GM23338 (cell line): ENCODE results near the gene MRPS16. TPM values are rescaled to one million over a fixed set of nuclear protein-coding genes. Genes with fewer than 3 reads are reported as not detected.

Experiments
- ATAC-seq: fragments of 200-7000 bp; cut with Tn5 transposase; 3 replicates; pipeline ENCODE4 v1.9.1; 2020
- DNase-seq: peaks from one replicate; pipeline ENCODE4 v3.0.0-alpha.2; 2015; ENCODE audit warnings: low spot score
- H2AFZ ChIP-seq: fragments of 200-600 bp; sonication (generic); 2 replicates; pipeline ENCODE4 v1.8.0; 2016; ENCODE audit warnings: antibody characterized with exemption, mild to moderate bottlenecking, moderate library complexity
- H3F3A ChIP-seq: fragments of 200-600 bp; sonication (generic); replicated peaks from 2 replicates; pipeline ENCODE4 v1.8.0; 2017; ENCODE audit warnings: antibody characterized with exemption, mixed run types, low read depth
- H3K27ac ChIP-seq: fragments of 200-600 bp; sonication (generic); 2 replicates; pipeline ENCODE4 v1.6.1; 2016; ENCODE audit warnings: low read depth
- H3K27me3 ChIP-seq: fragments of 200-600 bp; sonication (generic); 2 replicates; pipeline ENCODE4 v1.8.0; 2016; ENCODE audit warnings: mild to moderate bottlenecking, mixed run types, moderate library complexity; ENCODE audit not compliant: insufficient read depth
- H3K36me3 ChIP-seq: fragments of 200-600 bp; sonication (generic); 2 replicates; pipeline ENCODE4 v1.8.0; 2016; ENCODE audit warnings: mild to moderate bottlenecking; ENCODE audit not compliant: insufficient read depth
- H3K4me1 ChIP-seq: fragments of 200-600 bp; sonication (generic); 2 replicates; pipeline ENCODE4 v1.8.0; 2016; ENCODE audit warnings: mild to moderate bottlenecking, moderate library complexity; ENCODE audit not compliant: insufficient read depth
- H3K4me2 ChIP-seq: fragments of 200-600 bp; sonication (generic); 2 replicates; pipeline ENCODE4 v1.7.1; 2017; ENCODE audit warnings: mixed run types
- H3K4me3 ChIP-seq: fragments of 200-600 bp; sonication (generic); 2 replicates; pipeline ENCODE4 v1.6.1; 2016; ENCODE audit warnings: mixed run types
- H3K79me2 ChIP-seq: fragments of 200-600 bp; sonication (generic); replicated peaks from 2 replicates; pipeline ENCODE4 v1.8.0; 2017; ENCODE audit warnings: mild to moderate bottlenecking; ENCODE audit not compliant: insufficient read depth
- H3K9me2 ChIP-seq: fragments of 200-600 bp; sonication (generic); 2 replicates; pipeline ENCODE4 v1.8.0; 2017; ENCODE audit not compliant: insufficient read depth
- H4K20me1 ChIP-seq: fragments of 200-600 bp; sonication (generic); replicated peaks from 2 replicates; pipeline ENCODE4 v1.8.0; 2017; ENCODE audit warnings: mild to moderate bottlenecking; ENCODE audit not compliant: insufficient read depth
- H3K27ac Mint-ChIP-seq: 2 replicates; pipeline ENCODE4 v1.8.0; 2020; ENCODE audit warnings: inconsistent platforms, mild to moderate bottlenecking, moderate library complexity, mixed read lengths
- H3K27me3 Mint-ChIP-seq: 3 replicates; pipeline ENCODE4 v1.8.0; 2022; ENCODE audit warnings: low read depth, mild to moderate bottlenecking, moderate library complexity, mixed read lengths, inconsistent platforms; ENCODE audit not compliant: insufficient read depth, poor library complexity
- H3K36me3 Mint-ChIP-seq: 3 replicates; pipeline ENCODE4 v1.8.0; 2021; ENCODE audit warnings: low read depth, mild to moderate bottlenecking, inconsistent platforms, moderate library complexity, mixed read lengths
- H3K4me1 Mint-ChIP-seq: 3 replicates; pipeline ENCODE4 v1.8.0; 2020; ENCODE audit warnings: mild to moderate bottlenecking, inconsistent platforms, mixed read lengths
- H3K4me3 Mint-ChIP-seq: 3 replicates; pipeline ENCODE4 v1.8.0; 2021; ENCODE audit warnings: moderate library complexity, mild to moderate bottlenecking, inconsistent platforms, mixed read lengths
- H3K9me3 Mint-ChIP-seq: 3 replicates; pipeline ENCODE4 v1.8.0; 2020; ENCODE audit warnings: moderate library complexity, mild to moderate bottlenecking, inconsistent platforms, mixed read lengths
- CREB1 ChIP-seq: fragments of 250-450 bp; sonication (Bioruptor Pico); IDR thresholded peaks from 2 replicates; pipeline ENCODE4 v1.5.0; 2020; ENCODE audit warnings: low read depth, mild to moderate bottlenecking, moderate library complexity
- EZH2 ChIP-seq: fragments of 200-600 bp; sonication (generic); IDR thresholded peaks from one replicate; pipeline ENCODE4 v1.8.0; 2017; ENCODE audit warnings: antibody characterized with exemption, mild to moderate bottlenecking, low read depth; ENCODE audit not compliant: unreplicated experiment
- JUNB ChIP-seq: IDR thresholded peaks from one replicate; pipeline ENCODE4 v1.6.1; 2016; ENCODE audit warnings: antibody characterized with exemption; ENCODE audit not compliant: unreplicated experiment
- NANOG ChIP-seq: IDR thresholded peaks from 2 replicates; pipeline ENCODE4 v1.6.1; 2016; ENCODE audit warnings: antibody characterized with exemption, borderline replicate concordance
- POLR2AphosphoS5 ChIP-seq: IDR thresholded peaks from 2 replicates; pipeline ENCODE4 v1.6.1; 2016; ENCODE audit warnings: antibody characterized with exemption, low read depth
- STAT1 ChIP-seq: IDR thresholded peaks from one replicate; pipeline ENCODE4 v1.6.1; 2016; ENCODE audit warnings: antibody characterized with exemption; ENCODE audit not compliant: unreplicated experiment
- ZNF114 ChIP-seq: fragments of 250-450 bp; sonication (Bioruptor Pico); IDR thresholded peaks from 2 replicates; pipeline ENCODE4 v1.5.0; 2020; ENCODE audit warnings: mild to moderate bottlenecking, moderate library complexity
- ZNF331 ChIP-seq: fragments of 250-450 bp; sonication (Bioruptor Pico); IDR thresholded peaks from 2 replicates; pipeline ENCODE4 v1.5.0; 2020; ENCODE audit warnings: low read depth, mild to moderate bottlenecking, moderate library complexity
- polyA plus RNA-seq: library from polyadenylated mRNA; unstranded; fragments of >200 nt; fragmentation: Nextera tagmentation; extraction: Ambion mirVana; gene quantifications from 2 replicates; pipeline ENCODE4 v1.2.1, GENCODE V29; 2016
- total RNA-seq: library from RNA; depleted of rRNA; stranded (reverse); fragments of >200 nt; shearing (Covaris generic); gene quantifications from 2 replicates; pipeline ENCODE4 v1.2.3, GENCODE V29; 2014
- TF ChIP-seq, protein P1 (sequence below), 2 experiments: fragments of 200-600 bp in 1 of 2; sonication (generic) in 1 of 2; conservative IDR thresholded peaks; 2 replicates each; pipeline versions ENCODE4 v1.5.1 to v1.6.1; 2016 to 2017; ENCODE audit warnings: antibody characterized with exemption in 2 of 2, low read depth in 2 of 2, mild to moderate bottlenecking in 2 of 2, moderate library complexity in 1 of 2
- TF ChIP-seq, protein P2 (sequence below): IDR thresholded peaks from one replicate; pipeline ENCODE4 v1.6.1; 2018; ENCODE audit warnings: antibody characterized with exemption; ENCODE audit not compliant: unreplicated experiment

Gene MRPS16
- total and polyA plus RNA-seq, 2 experiments from 2014 or later: 83.2 to 173 TPM

DNA sequence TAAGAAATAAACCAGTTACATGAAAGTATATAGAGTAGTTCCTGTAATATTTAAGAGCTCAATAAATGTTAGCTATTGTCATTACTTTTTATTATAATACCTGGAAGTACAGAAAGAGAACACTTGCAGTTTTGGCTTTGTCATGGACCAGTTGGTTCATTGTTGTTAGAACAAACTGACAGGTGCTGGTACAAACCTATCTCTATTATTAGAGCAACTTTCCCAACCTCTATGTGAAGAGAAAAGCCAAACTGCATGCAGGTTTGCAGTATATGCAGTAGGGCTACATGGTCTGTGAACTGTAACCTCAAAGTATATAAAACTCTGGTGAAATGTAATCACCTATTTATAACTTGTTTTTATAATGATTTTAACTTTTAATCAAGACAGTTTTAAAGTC lies 25.8 kb downstream of the MRPS16 start:
- TF ChIP-seq CREB1 (CRISPR knock-in tag) (no peak), EZH2 (no peak), ZNF331 (no peak), JUNB (no peak), ZNF114 (CRISPR knock-in tag) (no peak), STAT1 (no peak), NANOG (no peak), POLR2AphosphoS5 (no peak)
- TF ChIP-seq, protein P1, sequence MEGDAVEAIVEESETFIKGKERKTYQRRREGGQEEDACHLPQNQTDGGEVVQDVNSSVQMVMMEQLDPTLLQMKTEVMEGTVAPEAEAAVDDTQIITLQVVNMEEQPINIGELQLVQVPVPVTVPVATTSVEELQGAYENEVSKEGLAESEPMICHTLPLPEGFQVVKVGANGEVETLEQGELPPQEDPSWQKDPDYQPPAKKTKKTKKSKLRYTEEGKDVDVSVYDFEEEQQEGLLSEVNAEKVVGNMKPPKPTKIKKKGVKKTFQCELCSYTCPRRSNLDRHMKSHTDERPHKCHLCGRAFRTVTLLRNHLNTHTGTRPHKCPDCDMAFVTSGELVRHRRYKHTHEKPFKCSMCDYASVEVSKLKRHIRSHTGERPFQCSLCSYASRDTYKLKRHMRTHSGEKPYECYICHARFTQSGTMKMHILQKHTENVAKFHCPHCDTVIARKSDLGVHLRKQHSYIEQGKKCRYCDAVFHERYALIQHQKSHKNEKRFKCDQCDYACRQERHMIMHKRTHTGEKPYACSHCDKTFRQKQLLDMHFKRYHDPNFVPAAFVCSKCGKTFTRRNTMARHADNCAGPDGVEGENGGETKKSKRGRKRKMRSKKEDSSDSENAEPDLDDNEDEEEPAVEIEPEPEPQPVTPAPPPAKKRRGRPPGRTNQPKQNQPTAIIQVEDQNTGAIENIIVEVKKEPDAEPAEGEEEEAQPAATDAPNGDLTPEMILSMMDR (conservative IDR thresholded peaks at IDR 0.05; ENCODE audit: low read depth in 2 of 2): no peak
- TF ChIP-seq, protein P2, sequence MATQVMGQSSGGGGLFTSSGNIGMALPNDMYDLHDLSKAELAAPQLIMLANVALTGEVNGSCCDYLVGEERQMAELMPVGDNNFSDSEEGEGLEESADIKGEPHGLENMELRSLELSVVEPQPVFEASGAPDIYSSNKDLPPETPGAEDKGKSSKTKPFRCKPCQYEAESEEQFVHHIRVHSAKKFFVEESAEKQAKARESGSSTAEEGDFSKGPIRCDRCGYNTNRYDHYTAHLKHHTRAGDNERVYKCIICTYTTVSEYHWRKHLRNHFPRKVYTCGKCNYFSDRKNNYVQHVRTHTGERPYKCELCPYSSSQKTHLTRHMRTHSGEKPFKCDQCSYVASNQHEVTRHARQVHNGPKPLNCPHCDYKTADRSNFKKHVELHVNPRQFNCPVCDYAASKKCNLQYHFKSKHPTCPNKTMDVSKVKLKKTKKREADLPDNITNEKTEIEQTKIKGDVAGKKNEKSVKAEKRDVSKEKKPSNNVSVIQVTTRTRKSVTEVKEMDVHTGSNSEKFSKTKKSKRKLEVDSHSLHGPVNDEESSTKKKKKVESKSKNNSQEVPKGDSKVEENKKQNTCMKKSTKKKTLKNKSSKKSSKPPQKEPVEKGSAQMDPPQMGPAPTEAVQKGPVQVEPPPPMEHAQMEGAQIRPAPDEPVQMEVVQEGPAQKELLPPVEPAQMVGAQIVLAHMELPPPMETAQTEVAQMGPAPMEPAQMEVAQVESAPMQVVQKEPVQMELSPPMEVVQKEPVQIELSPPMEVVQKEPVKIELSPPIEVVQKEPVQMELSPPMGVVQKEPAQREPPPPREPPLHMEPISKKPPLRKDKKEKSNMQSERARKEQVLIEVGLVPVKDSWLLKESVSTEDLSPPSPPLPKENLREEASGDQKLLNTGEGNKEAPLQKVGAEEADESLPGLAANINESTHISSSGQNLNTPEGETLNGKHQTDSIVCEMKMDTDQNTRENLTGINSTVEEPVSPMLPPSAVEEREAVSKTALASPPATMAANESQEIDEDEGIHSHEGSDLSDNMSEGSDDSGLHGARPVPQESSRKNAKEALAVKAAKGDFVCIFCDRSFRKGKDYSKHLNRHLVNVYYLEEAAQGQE: no peak
- H3K4me1 ChIP-seq: no peaks in the 10 kb centered on the region
- Mint-ChIP-seq H3K9me3 (no peaks in the 10 kb centered on the region), H3K4me1 (no peaks in the 10 kb centered on the region), H3K27me3 (no peaks in the 10 kb centered on the region), H3K4me3 (no peak overlapping the region), H3K36me3 (no peaks in the 10 kb centered on the region), H3K27ac (no peak overlapping the region)
- H3K79me2 ChIP-seq: no peaks in the 10 kb centered on the region
- H3K27ac ChIP-seq: no peak overlapping the region
- H3K36me3 ChIP-seq: no peaks in the 10 kb centered on the region
- H2AFZ ChIP-seq: no peak overlapping the region
- H3F3A ChIP-seq: no peaks in the 10 kb centered on the region
- H3K4me2 ChIP-seq: no peak overlapping the region
- H4K20me1 ChIP-seq: no peaks in the 10 kb centered on the region; the same call in 1 of the 2 replicates
- DNase-seq: no peak
- H3K9me2 ChIP-seq: no peaks in the 10 kb centered on the region; the same call in 1 of the 2 replicates
- no peaks in the 10 kb centered on the region for H3K27me3 ChIP-seq
- H3K4me3 ChIP-seq: no peak overlapping the region
- ATAC-seq: no peak

DNA sequence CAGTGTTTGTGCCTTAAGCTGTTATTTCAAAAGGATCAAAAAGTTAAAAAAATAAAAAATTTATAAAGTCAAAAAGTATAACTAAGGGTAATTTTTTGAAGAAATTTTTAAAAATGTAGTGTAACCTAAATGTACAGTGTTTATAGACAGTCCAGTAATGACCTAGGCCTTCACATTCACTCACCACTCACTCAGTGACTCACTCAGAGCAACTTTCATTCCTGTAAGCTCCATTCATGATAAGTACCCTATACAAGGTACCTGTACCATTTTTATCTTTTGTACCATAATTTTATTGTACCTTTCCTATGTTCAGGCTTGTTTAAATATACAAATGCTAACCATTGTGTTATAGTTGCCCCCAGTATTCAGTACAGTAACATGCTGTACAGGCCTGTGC lies 26.9 kb downstream of the MRPS16 start:
- no peak for TF ChIP-seq EZH2
- no peaks in the 10 kb centered on the region for H3F3A ChIP-seq
- H2AFZ ChIP-seq: no peak overlapping the region
- no peaks in the 10 kb centered on the region for H3K4me1 ChIP-seq
- no peaks in the 10 kb centered on the region; the same call in 1 of the 2 replicates for H3K9me2 ChIP-seq
- H3K36me3 ChIP-seq: no peaks in the 10 kb centered on the region
- no peak overlapping the region for H3K4me2 ChIP-seq
- ATAC-seq (no peak), DNase-seq (no peak)
- Mint-ChIP-seq H3K4me3 (no peak overlapping the region), H3K9me3 (no peaks in the 10 kb centered on the region), H3K27ac (no peak overlapping the region), H3K27me3 (no peaks in the 10 kb centered on the region), H3K36me3 (no peaks in the 10 kb centered on the region), H3K4me1 (no peaks in the 10 kb centered on the region)
- no peaks in the 10 kb centered on the region for H3K79me2 ChIP-seq
- no peak overlapping the region for H3K27ac ChIP-seq
- no peaks in the 10 kb centered on the region for H3K27me3 ChIP-seq
- no peaks in the 10 kb centered on the region; the same call in 1 of the 2 replicates for H4K20me1 ChIP-seq
- no peak overlapping the region for H3K4me3 ChIP-seq
